Adrenal gland (tissue), 5 donors: Measurements from ENCODE around the gene MGAT4D.

Experiments
- CTCF ChIP-seq, 6 experiments: fragments of 450-650 bp in 4 of 6; fragments of 200-600 bp in 2 of 6; sonication (generic) in 1 of 6; IDR thresholded peaks; 1 replicate in 5 of 6; 2 replicates in 1 of 6; pipeline versions ENCODE4 v1.5.1 to v1.8.0; 2016 to 2021; ENCODE audit warnings: antibody characterized with exemption in 6 of 6, mild to moderate bottlenecking in 2 of 6, moderate library complexity in 1 of 6
- POLR2A ChIP-seq, 2 donors: fragments of 450-650 bp; IDR thresholded peaks; one replicate each; pipeline ENCODE4 v1.6.1; 2017; ENCODE audit warnings: antibody characterized with exemption in 2 of 2, mild to moderate bottlenecking in 2 of 2, moderate library complexity in 1 of 2
- donor health status: DM: no; HTN: no; CAD: no.

DNA sequence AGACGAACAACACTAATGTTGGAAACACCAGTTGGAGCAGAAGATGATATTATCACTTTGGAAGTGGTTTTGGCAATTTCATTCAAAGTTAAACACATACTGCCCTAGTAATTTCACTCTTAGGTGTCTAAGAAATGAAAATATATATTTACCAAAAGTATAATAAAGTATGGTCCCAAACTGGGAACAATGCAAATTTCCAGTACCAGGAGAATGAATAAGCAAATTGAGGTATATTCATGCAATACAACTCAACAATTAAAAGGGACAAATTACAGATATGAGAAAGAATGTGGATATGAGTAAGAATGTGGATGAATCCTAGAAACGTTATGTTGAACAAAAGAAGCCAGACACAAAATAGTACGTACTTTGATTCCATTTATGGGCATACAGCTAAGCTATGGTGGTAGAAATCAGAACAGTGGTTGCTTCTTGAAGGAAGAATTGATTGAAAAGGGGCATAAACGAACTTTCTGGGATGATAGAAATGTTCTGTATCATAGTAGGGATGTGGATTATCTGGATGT is 35.9 kb upstream of the MGAT4D start:
- no peak for TF ChIP-seq CTCF (IDR thresholded peaks at IDR 0.05)
- TF ChIP-seq POLR2A (IDR thresholded peaks at IDR 0.05), result no peak
